Stimulated activated CD4-positive, alpha-beta T cell treated with anti-CD3 and anti-CD28 coated beads, Interleukin-4, amount 100 ng/mL, for 48 hours (primary cell): ENCODE results near the gene YBX3.

Experiments
- DNase-seq, 2 donors: peaks; one replicate each; pipeline ENCODE4 v3.0.0-alpha.2; 2020; ENCODE audit warnings: low read depth in 2 of 2

The YBX3 gene

GRCh38 chr12:10721651-10722501, 1.2 kb downstream of the YBX3 start:
- DNase-seq, result peak; percentile 26 to 44

- DNase-seq, result no peak
Measured at GRCh38 chr12:10720974-10721650, 2.0 kb downstream of the YBX3 start.

- no peak for DNase-seq
Measured at GRCh38 chr12:10719482-10719881, 3.6 kb downstream of the YBX3 start.

- no peak for DNase-seq
Measured at GRCh38 chr12:10718279-10718821, 4.8 kb downstream of the YBX3 start.

- no peak for DNase-seq
Measured at GRCh38 chr12:10717410-10717809, 5.7 kb downstream of the YBX3 start.

GRCh38 chr12:10716704-10717315, 6.3 kb downstream of the YBX3 start:
- DNase-seq, result no peak

- DNase-seq, result no peak
Measured at GRCh38 chr12:10716277-10716676, 6.8 kb downstream of the YBX3 start.

- no peak for DNase-seq
Measured at GRCh38 chr12:10715491-10715890, 7.6 kb downstream of the YBX3 start.

- no peak for DNase-seq
Measured at GRCh38 chr12:10709808-10710207, 13.3 kb downstream of the YBX3 start.

GRCh38 chr12:10708862-10709261, 14.3 kb downstream of the YBX3 start:
- DNase-seq, result no peak

- DNase-seq, result no peak
Measured at GRCh38 chr12:10705655-10706054, 17.5 kb downstream of the YBX3 start.

- no peak for DNase-seq
Measured at GRCh38 chr12:10701843-10702242, 21.3 kb downstream of the YBX3 start.

GRCh38 chr12:10701131-10701681, 21.9 kb downstream of the YBX3 start:
- peak; percentile 14 to 16 for DNase-seq

- DNase-seq, result no peak
Measured at GRCh38 chr12:10700581-10700980, 22.5 kb downstream of the YBX3 start.

GRCh38 chr12:10697862-10698261, 25.3 kb downstream of the YBX3 start:
- DNase-seq, result no peak

GRCh38 chr12:10697156-10697555, 26.0 kb downstream of the YBX3 start:
- DNase-seq, result no peak

- DNase-seq, result no peak
Measured at GRCh38 chr12:10690906-10691305, 32.2 kb downstream of the YBX3 start.

- DNase-seq, result no peak
Measured at GRCh38 chr12:10689146-10689545, 34.0 kb downstream of the YBX3 start.

- DNase-seq, result no peak
Measured at GRCh38 chr12:10688042-10688441, 35.1 kb downstream of the YBX3 start.

GRCh38 chr12:10673659-10674384, 49.3 kb downstream of the YBX3 start, which contains the start of gene STYK1:
TSS of gene STYK1 (minus strand) at chr12:10674052. CDS start at chr12:10634618, 39,434 bp downstream.
- peak; percentile 57 to 72 for DNase-seq

GRCh38 chr12:10672231-10672868, 50.8 kb downstream of the YBX3 start:
- no peak for DNase-seq
